ENCODE measurements around the gene GPR180.

DNA sequence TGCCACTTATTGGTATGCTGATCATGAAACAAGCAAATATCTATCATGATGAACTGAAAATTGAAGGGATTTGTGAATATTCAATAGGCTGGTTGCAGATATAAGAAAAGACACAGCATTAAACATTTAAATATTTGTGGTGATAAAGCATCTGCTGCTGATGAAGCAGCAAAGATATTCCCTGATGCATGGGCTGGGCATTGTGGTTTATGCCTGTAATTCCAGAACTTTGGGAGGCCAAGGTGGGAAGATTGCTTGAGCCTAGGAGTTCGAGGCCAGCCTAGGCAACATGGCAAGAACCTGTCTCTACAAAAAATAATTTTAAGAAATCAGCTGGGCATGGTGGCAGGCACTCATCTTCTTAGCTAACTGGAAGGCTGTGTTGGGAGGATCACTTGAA lies 54.5 kb downstream of the GPR180 start:
- TF ChIP-seq PRPF4 (IDR thresholded peaks at IDR 0.05; ENCODE audit: low read depth, low read length, poor library complexity, severe bottlenecking) (no peak), ZNF709 (CRISPR knock-in tag; IDR thresholded peaks at IDR 0.05) (no peak), CTCF (CRISPR knock-in tag; IDR thresholded peaks at IDR 0.05) (no peak), ZFP1 (CRISPR knock-in tag; IDR thresholded peaks at IDR 0.05) (no peak), ZNF484 (CRISPR knock-in tag; IDR thresholded peaks at IDR 0.05; ENCODE audit: borderline replicate concordance, low read depth) (no peak), PHF8 (CRISPR knock-in tag; IDR thresholded peaks at IDR 0.05) (no peak), ELF1 (CRISPR knock-in tag; IDR thresholded peaks at IDR 0.05) (no peak), BRCA1 (CRISPR knock-in tag; IDR thresholded peaks at IDR 0.05) (no peak), MLX (CRISPR knock-in tag; IDR thresholded peaks at IDR 0.05) (no peak), CSRNP1 (CRISPR knock-in tag; IDR thresholded peaks at IDR 0.05) (no peak), ZNF460 (CRISPR knock-in tag; IDR thresholded peaks at IDR 0.05; ENCODE audit: borderline replicate concordance) (no peak)
- TF ChIP-seq, protein P1, sequence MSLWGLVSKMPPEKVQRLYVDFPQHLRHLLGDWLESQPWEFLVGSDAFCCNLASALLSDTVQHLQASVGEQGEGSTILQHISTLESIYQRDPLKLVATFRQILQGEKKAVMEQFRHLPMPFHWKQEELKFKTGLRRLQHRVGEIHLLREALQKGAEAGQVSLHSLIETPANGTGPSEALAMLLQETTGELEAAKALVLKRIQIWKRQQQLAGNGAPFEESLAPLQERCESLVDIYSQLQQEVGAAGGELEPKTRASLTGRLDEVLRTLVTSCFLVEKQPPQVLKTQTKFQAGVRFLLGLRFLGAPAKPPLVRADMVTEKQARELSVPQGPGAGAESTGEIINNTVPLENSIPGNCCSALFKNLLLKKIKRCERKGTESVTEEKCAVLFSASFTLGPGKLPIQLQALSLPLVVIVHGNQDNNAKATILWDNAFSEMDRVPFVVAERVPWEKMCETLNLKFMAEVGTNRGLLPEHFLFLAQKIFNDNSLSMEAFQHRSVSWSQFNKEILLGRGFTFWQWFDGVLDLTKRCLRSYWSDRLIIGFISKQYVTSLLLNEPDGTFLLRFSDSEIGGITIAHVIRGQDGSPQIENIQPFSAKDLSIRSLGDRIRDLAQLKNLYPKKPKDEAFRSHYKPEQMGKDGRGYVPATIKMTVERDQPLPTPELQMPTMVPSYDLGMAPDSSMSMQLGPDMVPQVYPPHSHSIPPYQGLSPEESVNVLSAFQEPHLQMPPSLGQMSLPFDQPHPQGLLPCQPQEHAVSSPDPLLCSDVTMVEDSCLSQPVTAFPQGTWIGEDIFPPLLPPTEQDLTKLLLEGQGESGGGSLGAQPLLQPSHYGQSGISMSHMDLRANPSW (CRISPR knock-in tag; IDR thresholded peaks at IDR 0.05; ENCODE audit: borderline replicate concordance): no peak
- TF ChIP-seq, protein P2, sequence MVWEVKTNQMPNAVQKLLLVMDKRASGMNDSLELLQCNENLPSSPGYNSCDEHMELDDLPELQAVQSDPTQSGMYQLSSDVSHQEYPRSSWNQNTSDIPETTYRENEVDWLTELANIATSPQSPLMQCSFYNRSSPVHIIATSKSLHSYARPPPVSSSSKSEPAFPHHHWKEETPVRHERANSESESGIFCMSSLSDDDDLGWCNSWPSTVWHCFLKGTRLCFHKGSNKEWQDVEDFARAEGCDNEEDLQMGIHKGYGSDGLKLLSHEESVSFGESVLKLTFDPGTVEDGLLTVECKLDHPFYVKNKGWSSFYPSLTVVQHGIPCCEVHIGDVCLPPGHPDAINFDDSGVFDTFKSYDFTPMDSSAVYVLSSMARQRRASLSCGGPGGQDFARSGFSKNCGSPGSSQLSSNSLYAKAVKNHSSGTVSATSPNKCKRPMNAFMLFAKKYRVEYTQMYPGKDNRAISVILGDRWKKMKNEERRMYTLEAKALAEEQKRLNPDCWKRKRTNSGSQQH (CRISPR knock-in tag; IDR thresholded peaks at IDR 0.05; ENCODE audit: low read depth): no peak
- TF ChIP-seq, protein P3, sequence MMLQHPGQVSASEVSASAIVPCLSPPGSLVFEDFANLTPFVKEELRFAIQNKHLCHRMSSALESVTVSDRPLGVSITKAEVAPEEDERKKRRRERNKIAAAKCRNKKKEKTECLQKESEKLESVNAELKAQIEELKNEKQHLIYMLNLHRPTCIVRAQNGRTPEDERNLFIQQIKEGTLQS (CRISPR knock-in tag; IDR thresholded peaks at IDR 0.05): no peak
